ENCODE data around the gene ANP32B. TPM values are rescaled to one million over a fixed set of nuclear protein-coding genes. Genes with fewer than 3 reads are reported as not detected.
"Not testable (repeated sequence)": the region's sequence is repeated elsewhere in the genome, so short reads cannot be mapped to it uniquely, and the experiment has no call there.

The ANP32B gene
- total RNA-seq, 1 donor = 12.7 TPM

- no peak overlapping the region for H3K4me3 ChIP-seq (ENCODE audit: insufficient read depth, low read length)
- H3K4me1 ChIP-seq (ENCODE audit: insufficient read depth, low read length) = no peaks in the 10 kb centered on the region
- H3K9me3 ChIP-seq (ENCODE audit: low read depth, low read length) = no peaks in the 10 kb centered on the region
- no peaks in the 10 kb centered on the region for H3K36me3 ChIP-seq (ENCODE audit: insufficient read depth, low read length)
- H2AFZ ChIP-seq (ENCODE audit: low read length) = no peak overlapping the region
- DNase-seq (ENCODE audit: insufficient read length, low spot score, missing footprints) = no peak
- H3K79me2 ChIP-seq (ENCODE audit: insufficient read depth, low read length) = no peaks in the 10 kb centered on the region
- no peak overlapping the region for H3K27ac ChIP-seq (ENCODE audit: low read depth, low read length)
- H3K4me2 ChIP-seq (ENCODE audit: insufficient read depth, low read length) = no peak overlapping the region
- H4K20me1 ChIP-seq (ENCODE audit: insufficient read depth, low read length) = no peaks in the 10 kb centered on the region
- TF ChIP-seq CTCF (IDR thresholded peaks at IDR 0.05; ENCODE audit: extremely low read depth, low read depth, low read length) = no peak
- H3K27me3 ChIP-seq (ENCODE audit: insufficient read depth, low read length) = peaks cover 55% of the 10 kb centered on the region
Observed at GRCh38 chr9:97943308-97943855, 39.8 kb upstream of the ANP32B start.

- no peak overlapping the region for H2AFZ ChIP-seq (ENCODE audit: low read length)
- H3K79me2 ChIP-seq (ENCODE audit: insufficient read depth, low read length) = no peaks in the 10 kb centered on the region
- TF ChIP-seq CTCF (IDR thresholded peaks at IDR 0.05; ENCODE audit: extremely low read depth, low read depth, low read length) = no peak
- no peaks in the 10 kb centered on the region for H3K4me1 ChIP-seq (ENCODE audit: insufficient read depth, low read length)
- H3K4me2 ChIP-seq (ENCODE audit: insufficient read depth, low read length) = no peak overlapping the region
- no peaks in the 10 kb centered on the region for H3K36me3 ChIP-seq (ENCODE audit: insufficient read depth, low read length)
- H3K4me3 ChIP-seq (ENCODE audit: insufficient read depth, low read length) = no peak overlapping the region
- no peaks in the 10 kb centered on the region for H3K9me3 ChIP-seq (ENCODE audit: low read depth, low read length)
- no peaks in the 10 kb centered on the region for H4K20me1 ChIP-seq (ENCODE audit: insufficient read depth, low read length)
- peaks cover 44% of the 10 kb centered on the region for H3K27me3 ChIP-seq (ENCODE audit: insufficient read depth, low read length)
- DNase-seq (ENCODE audit: insufficient read length, low spot score, missing footprints) = no peak
- H3K27ac ChIP-seq (ENCODE audit: low read depth, low read length) = no peak overlapping the region
Observed at GRCh38 chr9:97944612-97945011, 38.5 kb upstream of the ANP32B start.

GRCh38 chr9:97945470-97945869 is 37.7 kb upstream of the ANP32B start:
- H3K4me2 ChIP-seq (ENCODE audit: insufficient read depth, low read length); H3K27ac ChIP-seq (ENCODE audit: low read depth, low read length); H3K36me3 ChIP-seq (ENCODE audit: insufficient read depth, low read length); H3K4me1 ChIP-seq (ENCODE audit: insufficient read depth, low read length); H2AFZ ChIP-seq (ENCODE audit: low read length); H3K9me3 ChIP-seq (ENCODE audit: low read depth, low read length); H3K4me3 ChIP-seq (ENCODE audit: insufficient read depth, low read length); H3K79me2 ChIP-seq (ENCODE audit: insufficient read depth, low read length); H4K20me1 ChIP-seq (ENCODE audit: insufficient read depth, low read length); DNase-seq (ENCODE audit: insufficient read length, low spot score, missing footprints): not testable (repeated sequence)
- H3K27me3 ChIP-seq (ENCODE audit: insufficient read depth, low read length) = peaks cover 36% of the 10 kb centered on the region

- not testable (repeated sequence) for H3K79me2 ChIP-seq (ENCODE audit: insufficient read depth, low read length); DNase-seq (ENCODE audit: insufficient read length, low spot score, missing footprints)
- H3K27me3 ChIP-seq (ENCODE audit: insufficient read depth, low read length) = peaks cover 22% of the 10 kb centered on the region
Observed at GRCh38 chr9:97947094-97947493, 36.0 kb upstream of the ANP32B start.

GRCh38 chr9:97950873-97951272 is 32.3 kb upstream of the ANP32B start:
- H4K20me1 ChIP-seq (ENCODE audit: insufficient read depth, low read length); H3K27ac ChIP-seq (ENCODE audit: low read depth, low read length); H3K4me2 ChIP-seq (ENCODE audit: insufficient read depth, low read length); H2AFZ ChIP-seq (ENCODE audit: low read length); H3K9me3 ChIP-seq (ENCODE audit: low read depth, low read length); H3K27me3 ChIP-seq (ENCODE audit: insufficient read depth, low read length); H3K4me3 ChIP-seq (ENCODE audit: insufficient read depth, low read length); H3K79me2 ChIP-seq (ENCODE audit: insufficient read depth, low read length); H3K36me3 ChIP-seq (ENCODE audit: insufficient read depth, low read length); H3K4me1 ChIP-seq (ENCODE audit: insufficient read depth, low read length); DNase-seq (ENCODE audit: insufficient read length, low spot score, missing footprints): not testable (repeated sequence)

More at GRCh38 chr9:97947094-97947493, 36.0 kb upstream of the ANP32B start:
- H3K4me2 ChIP-seq (ENCODE audit: insufficient read depth, low read length); H3K27ac ChIP-seq (ENCODE audit: low read depth, low read length); H3K36me3 ChIP-seq (ENCODE audit: insufficient read depth, low read length); H3K9me3 ChIP-seq (ENCODE audit: low read depth, low read length); H3K4me3 ChIP-seq (ENCODE audit: insufficient read depth, low read length); H3K4me1 ChIP-seq (ENCODE audit: insufficient read depth, low read length); H4K20me1 ChIP-seq (ENCODE audit: insufficient read depth, low read length); H2AFZ ChIP-seq (ENCODE audit: low read length): not testable (repeated sequence)
